Esophagus muscularis mucosa (tissue), 3 donors: ENCODE measurements around the gene GOLGB1.

ENCODE experiments used
- CTCF ChIP-seq, 3 experiments: fragments of 200-600 bp in 2 of 3; fragments of 450-650 bp in 1 of 3; sonication (generic) in 2 of 3; IDR thresholded peaks; one replicate each; pipeline ENCODE4 v1.5.1; 2017 to 2019; ENCODE audit warnings: antibody characterized with exemption in 3 of 3, mild to moderate bottlenecking in 2 of 3, moderate library complexity in 1 of 3
- POLR2AphosphoS5 ChIP-seq, 2 donors: sonication (generic); formaldehyde crosslinking; IDR thresholded peaks; one replicate each; pipeline ENCODE4 v1.6.1; 2017; ENCODE audit warnings: antibody characterized with exemption in 2 of 2

- no peak for TF ChIP-seq CTCF (IDR thresholded peaks at IDR 0.05)
- TF ChIP-seq POLR2AphosphoS5 (IDR thresholded peaks at IDR 0.05): no peak
These were observed 50.6 kb downstream of the GOLGB1 start for GRCh38 chr3:121698901-121699300.
